ENCODE data around the gene ASGR1. TPM values are rescaled to one million over a fixed set of nuclear protein-coding genes. Genes with fewer than 3 reads are reported as not detected.
"Not testable (repeated sequence)": the region's sequence is repeated elsewhere in the genome, so short reads cannot be mapped to it uniquely, and the experiment has no call there.

ASGR1 gene
- total RNA-seq, 1 donor from 2014 or later = 16.4 TPM

- DNase-seq (ENCODE audit: low read depth, low spot score) = no peak
These were observed 12.3 kb downstream of the ASGR1 start for GRCh38 chr17:7166873-7167272.

- DNase-seq (ENCODE audit: low read depth, low spot score) = not testable (repeated sequence)
These were observed 19.6 kb downstream of the ASGR1 start for GRCh38 chr17:7159571-7159970.

- not testable (repeated sequence) for DNase-seq (ENCODE audit: low read depth, low spot score)
These were observed 20.7 kb downstream of the ASGR1 start for GRCh38 chr17:7158424-7158823.

- no peak for DNase-seq (ENCODE audit: low read depth, low spot score)
These were observed 22.7 kb downstream of the ASGR1 start for GRCh38 chr17:7156342-7156940.

GRCh38 chr17:7147772-7148171, 31.4 kb downstream of the ASGR1 start:
- DNase-seq (ENCODE audit: low read depth, low spot score) = no peak

GRCh38 chr17:7146115-7146514, 33.1 kb downstream of the ASGR1 start:
- DNase-seq (ENCODE audit: low read depth, low spot score) = no peak

GRCh38 chr17:7144213-7144612, 35.0 kb downstream of the ASGR1 start:
- DNase-seq (ENCODE audit: low read depth, low spot score) = no peak

- no peak for DNase-seq (ENCODE audit: low read depth, low spot score)
These were observed 37.3 kb downstream of the ASGR1 start for GRCh38 chr17:7141824-7142223.

GRCh38 chr17:7139400-7139799, 39.8 kb downstream of the ASGR1 start:
- DNase-seq (ENCODE audit: low read depth, low spot score) = no peak

GRCh38 chr17:7138800-7139381, 40.3 kb downstream of the ASGR1 start:
- no peak for DNase-seq (ENCODE audit: low read depth, low spot score)

GRCh38 chr17:7137171-7137943, 41.8 kb downstream of the ASGR1 start:
- no peak for DNase-seq (ENCODE audit: low read depth, low spot score)

GRCh38 chr17:7136266-7136877, 42.8 kb downstream of the ASGR1 start:
- DNase-seq (ENCODE audit: low read depth, low spot score) = peak; percentile 26

- no peak for DNase-seq (ENCODE audit: low read depth, low spot score)
These were observed 45.3 kb downstream of the ASGR1 start for GRCh38 chr17:7133916-7134315.

GRCh38 chr17:7133424-7133823, 45.7 kb downstream of the ASGR1 start:
- DNase-seq (ENCODE audit: low read depth, low spot score) = no peak

GRCh38 chr17:7132511-7133094, 46.6 kb downstream of the ASGR1 start:
- peak; percentile 33 for DNase-seq (ENCODE audit: low read depth, low spot score)

- no peak for DNase-seq (ENCODE audit: low read depth, low spot score)
These were observed 47.8 kb downstream of the ASGR1 start for GRCh38 chr17:7131423-7131791.

- no peak for DNase-seq (ENCODE audit: low read depth, low spot score)
These were observed 48.3 kb downstream of the ASGR1 start for GRCh38 chr17:7130621-7131422.

- no peak for DNase-seq (ENCODE audit: low read depth, low spot score)
These were observed 49.9 kb downstream of the ASGR1 start for GRCh38 chr17:7129311-7129710.

GRCh38 chr17:7128160-7128559, 51.0 kb downstream of the ASGR1 start:
- DNase-seq (ENCODE audit: low read depth, low spot score) = no peak

GRCh38 chr17:7127501-7127900, 51.7 kb downstream of the ASGR1 start:
- not testable (repeated sequence) for DNase-seq (ENCODE audit: low read depth, low spot score)

- DNase-seq (ENCODE audit: low read depth, low spot score) = not testable (repeated sequence)
These were observed 52.8 kb downstream of the ASGR1 start for GRCh38 chr17:7126386-7126785.

Data from pulmonary artery endothelial cell (primary cell).